AML-193 (cell line): ENCODE results near the gene DYNLRB1.

Experiments
- DNase-seq, 2 experiments: peaks; one replicate each; lab custom pipeline; 2025; lab: John Stamatoyannopoulos, UW

DYNLRB1 gene

DNA sequence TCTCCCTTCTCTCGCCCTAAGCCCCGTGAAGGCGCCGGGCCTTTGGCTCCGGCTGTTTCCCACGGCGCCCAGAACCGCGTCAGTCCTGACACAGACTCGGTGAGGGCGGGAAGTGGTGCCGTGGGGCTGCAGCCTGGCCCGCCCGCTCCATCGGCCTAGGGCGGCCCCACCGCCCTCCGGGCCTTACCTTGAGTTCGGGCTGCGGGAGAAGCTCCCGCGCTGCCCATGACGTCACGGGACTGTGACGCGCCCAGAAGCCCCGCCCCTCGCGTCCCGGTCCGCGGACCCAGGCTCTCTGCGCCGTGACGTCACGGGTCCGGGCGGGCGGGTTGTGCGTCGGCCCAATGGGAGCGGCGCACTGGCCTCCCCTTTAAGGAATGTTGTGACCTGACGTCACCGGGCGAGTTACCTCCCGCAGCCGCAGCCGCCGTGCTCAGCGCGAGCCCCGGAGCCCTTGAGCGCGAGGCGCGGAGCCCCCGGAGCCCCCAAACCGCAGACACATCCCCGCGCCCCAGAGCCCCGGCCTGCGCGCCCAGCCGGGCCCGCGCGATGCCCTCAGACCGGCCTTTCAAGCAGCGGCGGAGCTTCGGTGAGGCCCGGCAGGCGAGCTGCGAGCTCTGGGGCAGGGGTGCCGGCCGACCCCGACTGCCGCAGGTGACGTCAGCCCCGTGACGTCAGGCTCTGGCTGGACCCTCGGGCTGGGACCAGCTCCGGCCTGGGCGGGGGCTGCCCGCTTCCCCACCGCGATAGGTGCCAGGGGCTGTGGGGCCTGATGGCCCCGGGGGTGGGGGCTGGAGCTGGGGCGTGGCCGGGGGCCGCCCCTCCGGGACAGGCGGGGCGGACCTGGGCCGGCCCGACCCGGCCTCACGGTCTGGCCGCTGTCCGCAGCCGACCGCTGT lies 42.3 kb downstream of the DYNLRB1 start, which contains the start of gene MAP1LC3A:
Gene MAP1LC3A, plus strand, starts transcription at position 399 of the 899 bp plus-strand sequence. Its CDS starts 151 bp downstream, at position 550.
- no peak for DNase-seq

GRCh38 chr20:34559311-34560140 lies 43.3 kb downstream of the DYNLRB1 start:
- DNase-seq, result no peak

DNA sequence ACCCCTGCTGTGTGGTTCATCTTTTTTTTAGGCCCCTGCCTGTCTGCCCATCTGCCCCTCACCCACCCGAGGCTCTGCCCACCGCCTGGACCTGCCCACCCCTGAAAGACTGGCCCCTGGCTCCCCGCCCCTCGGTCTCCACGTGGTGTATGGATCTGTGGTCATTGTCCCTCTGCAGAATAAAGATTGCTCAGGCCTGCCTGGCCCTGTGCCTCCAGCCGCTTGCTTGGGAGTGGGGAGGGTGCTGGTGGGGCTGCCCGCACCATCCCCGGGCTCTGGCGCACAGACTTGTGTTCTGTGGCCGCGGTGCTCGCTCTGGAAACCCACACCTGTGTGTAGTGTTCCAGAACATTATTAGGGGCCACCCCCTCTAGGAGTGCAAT lies 43.9 kb downstream of the DYNLRB1 start:
- DNase-seq, result no peak

DNA sequence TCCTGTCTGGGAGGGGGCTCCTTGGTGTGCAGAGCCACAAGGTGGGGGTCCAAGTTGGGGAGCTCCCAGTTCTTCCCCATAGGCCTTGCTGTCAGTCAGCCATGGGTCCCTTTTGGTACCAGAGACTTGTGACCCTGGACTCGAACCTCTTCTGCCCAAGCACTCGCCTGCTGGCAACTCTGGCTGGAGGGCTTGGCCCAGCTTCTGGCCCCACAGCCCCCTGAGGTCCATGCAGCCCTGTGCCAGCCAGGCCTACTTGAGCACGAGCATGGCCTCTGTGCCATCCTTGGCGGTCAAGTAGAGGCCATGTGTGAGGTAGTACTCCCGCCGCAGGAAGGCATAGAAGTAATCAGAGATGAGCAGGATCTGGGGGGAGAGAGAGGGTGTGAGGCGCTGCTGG lies 44.4 kb downstream of the DYNLRB1 start:
- DNase-seq, result no peak

- no peak for DNase-seq
These were observed 45.4 kb downstream of the DYNLRB1 start for GRCh38 chr20:34561661-34562060.

DNA sequence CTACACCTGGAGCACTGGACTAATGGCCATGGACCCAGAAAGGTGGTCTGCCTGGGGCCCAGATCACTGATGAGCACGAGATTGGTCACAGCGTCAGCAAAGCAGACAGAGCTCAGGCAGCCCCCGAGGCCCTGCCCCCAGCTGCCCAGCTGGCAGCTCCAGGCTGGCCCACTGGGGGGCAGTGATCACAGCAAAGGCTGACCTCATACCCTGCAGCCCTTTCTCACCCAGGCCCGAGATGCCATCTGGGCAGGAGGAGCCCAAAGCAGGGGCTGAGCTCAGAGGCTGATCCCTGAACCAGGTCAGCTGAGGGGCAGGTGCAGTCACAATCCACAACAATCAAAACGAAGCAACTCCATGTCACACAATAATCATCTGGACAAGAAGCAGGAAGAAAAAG lies 46.4 kb downstream of the DYNLRB1 start:
- no peak for DNase-seq

- no peak for DNase-seq
These were observed 48.6 kb downstream of the DYNLRB1 start for GRCh38 chr20:34564833-34565232.

GRCh38 chr20:34566978-34567891 lies 51.0 kb downstream of the DYNLRB1 start:
- no peak for DNase-seq

DNA sequence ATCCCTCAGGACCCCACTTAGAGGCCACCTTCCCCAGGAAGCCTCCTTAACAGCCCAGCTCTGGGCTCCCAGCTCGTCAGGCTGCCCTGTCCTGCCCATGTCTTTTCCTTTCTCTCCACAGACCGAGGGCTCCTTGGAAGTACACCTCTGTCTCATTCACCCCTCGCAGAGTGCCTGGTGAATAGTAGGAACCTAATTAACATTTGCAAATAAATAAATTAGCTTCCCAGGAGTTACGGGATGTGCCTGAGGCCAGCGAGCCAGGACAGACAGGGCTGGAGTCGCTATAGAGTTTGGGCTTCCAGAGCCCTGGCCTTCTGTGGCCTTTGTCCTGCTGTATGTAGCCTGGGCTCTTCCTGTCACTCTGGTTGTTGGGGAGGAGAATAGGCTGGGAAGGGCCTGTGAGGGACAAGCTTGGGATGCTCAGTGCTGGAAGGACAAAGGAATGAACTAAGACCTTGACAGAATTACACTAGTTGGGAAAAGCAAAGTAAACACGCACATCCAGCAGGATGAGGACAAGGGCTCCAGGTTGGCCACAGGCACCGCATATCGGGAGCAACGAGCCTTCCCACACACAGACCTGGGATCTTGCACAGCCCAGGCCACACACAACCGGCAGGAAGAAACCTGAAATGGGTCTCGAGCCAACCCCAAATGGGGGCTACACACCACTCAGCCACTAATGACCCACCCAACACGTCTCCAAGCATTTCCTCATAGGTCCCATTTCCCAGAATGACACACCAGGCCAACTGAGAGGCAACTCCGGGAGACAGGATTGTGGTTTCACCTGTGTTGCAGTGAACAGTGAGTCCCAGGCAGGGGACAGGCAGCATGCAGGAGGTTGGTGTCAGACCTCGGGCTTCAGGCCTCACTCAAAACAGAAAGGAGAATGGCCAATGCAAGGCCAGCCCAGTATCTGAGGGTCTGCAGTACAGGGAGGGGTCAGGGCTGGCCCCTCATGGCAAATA lies 52.0 kb downstream of the DYNLRB1 start:
- DNase-seq, result no peak

DNA sequence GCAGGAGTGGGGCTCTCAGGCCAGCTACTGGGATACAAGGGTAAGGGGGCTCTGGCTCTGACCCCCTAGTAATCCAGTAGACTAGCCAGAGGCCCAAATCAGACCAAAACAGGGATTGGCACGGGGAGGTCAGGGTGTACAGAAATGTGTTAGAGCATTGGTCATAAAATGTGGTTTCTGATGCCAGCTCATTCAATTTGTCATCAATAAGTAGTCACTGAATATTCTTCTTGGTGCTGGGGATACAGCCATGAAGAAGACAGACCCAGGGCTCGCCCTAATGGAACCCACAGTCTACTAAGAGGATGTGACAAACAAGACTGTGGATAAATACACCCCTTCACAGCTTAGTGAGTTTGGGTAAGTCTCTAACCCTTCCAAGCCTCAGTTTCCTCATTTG lies 53.4 kb downstream of the DYNLRB1 start:
- DNase-seq, result no peak

- DNase-seq, result no peak
These were observed 54.7 kb downstream of the DYNLRB1 start for GRCh38 chr20:34570859-34571306.

GRCh38 chr20:34571753-34572152 lies 55.5 kb downstream of the DYNLRB1 start:
- no peak for DNase-seq

DNA sequence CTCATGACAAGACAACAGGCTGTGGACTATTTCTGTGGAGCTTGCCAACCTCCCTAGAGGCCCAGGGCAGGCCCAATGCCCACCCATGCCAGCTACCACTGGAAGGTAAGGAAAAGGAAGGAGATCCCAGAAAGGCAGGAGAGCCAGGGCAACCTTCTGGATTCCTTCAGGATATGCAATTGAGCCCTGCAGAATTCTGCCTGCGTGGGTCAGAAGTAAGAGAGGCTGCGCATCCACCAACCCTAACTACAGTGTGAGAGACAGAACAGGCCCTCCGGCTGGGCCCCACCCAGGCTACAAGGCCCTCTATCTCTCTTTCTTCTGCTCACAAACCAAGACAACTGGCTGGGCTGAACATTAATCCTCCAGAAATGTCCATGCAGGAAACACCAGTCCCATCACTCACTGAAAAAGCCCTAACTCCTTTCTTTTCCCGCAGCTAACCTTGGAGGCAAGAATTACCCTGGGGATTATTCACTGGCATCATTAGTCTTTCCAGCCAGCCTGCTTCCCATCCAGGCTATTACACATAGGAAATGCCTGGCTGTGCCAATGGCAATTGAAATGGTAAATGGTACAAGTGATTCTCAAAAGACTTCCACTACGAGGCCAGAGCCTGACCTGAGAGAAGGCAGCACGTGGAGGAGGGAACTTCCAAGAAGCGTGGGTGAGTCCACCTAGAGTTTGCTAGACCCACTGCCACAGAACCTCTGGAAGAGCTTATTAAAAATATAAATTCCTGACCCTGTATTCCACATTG lies 57.5 kb downstream of the DYNLRB1 start:
- DNase-seq, result no peak

DNA sequence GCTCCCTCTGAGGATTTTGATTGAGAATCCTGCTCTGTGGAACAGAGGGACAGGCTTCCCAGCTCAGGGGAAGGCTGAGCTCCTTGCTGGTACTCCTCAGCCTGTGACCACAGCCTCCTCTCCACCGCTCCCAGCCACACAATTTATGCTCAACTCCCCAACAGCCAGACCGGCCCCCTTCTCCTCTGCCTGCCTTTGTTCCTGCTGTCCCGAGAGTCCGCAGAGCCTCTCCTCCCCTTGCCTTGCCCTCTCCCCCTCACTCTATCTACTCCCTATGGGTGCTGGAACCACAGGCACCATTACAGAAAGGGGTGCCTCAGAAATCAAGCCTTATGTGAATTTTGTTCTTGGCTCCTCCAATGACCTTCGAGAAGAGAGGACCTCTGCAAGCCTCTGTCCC lies 58.2 kb downstream of the DYNLRB1 start:
- no peak for DNase-seq

- DNase-seq, result no peak
These were observed 58.6 kb downstream of the DYNLRB1 start for GRCh38 chr20:34574861-34575260.

GRCh38 chr20:34575271-34575670 lies 59.0 kb downstream of the DYNLRB1 start:
- DNase-seq, result no peak

GRCh38 chr20:34575756-34576155 lies 59.5 kb downstream of the DYNLRB1 start:
- DNase-seq, result no peak

DNA sequence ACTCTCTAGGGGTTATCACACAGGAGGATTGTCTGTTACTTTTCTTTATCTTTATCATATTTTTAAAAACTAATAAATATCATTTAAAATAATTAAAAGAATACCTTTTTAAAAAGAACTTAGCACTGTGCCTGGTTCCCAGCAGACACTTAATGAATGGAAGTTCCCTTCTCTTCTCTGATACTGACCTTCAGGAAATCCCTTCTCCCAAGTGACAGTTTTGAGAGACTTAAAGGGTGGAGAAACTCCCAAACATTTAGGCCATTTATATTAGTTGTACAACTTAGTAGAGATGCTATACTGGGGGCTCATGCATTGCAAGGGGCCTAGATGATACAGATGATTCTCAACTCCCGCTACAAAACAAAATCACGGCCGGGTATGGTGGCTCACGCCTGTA lies 60.8 kb downstream of the DYNLRB1 start:
- no peak for DNase-seq

DNA sequence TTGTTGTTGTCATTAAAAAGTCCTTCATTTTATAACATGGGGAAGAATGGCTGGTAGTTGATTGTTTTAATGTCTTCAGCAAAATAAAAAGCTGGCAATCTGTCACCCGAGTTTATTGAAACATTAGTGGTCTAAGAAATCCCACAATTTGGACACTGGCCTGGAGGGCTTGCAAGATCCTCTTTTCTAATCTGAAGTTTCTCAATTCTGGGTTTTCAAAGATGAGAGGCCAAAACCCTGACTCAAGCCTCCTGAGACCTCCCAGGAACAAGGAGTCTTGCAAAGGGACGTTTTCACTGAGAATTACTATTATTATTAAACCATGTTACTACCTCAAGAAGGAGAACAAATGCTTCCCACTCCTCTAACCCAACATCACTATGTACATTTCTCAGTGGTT lies 61.8 kb downstream of the DYNLRB1 start:
- no peak for DNase-seq

- no peak for DNase-seq
These were observed 62.3 kb downstream of the DYNLRB1 start for GRCh38 chr20:34578521-34578920.
